ENCODE data around the gene PDZD2.
"Not testable (repeated sequence)": the region's sequence is repeated elsewhere in the genome, so short reads cannot be mapped to it uniquely, and the experiment has no call there.

Gene PDZD2

DNA sequence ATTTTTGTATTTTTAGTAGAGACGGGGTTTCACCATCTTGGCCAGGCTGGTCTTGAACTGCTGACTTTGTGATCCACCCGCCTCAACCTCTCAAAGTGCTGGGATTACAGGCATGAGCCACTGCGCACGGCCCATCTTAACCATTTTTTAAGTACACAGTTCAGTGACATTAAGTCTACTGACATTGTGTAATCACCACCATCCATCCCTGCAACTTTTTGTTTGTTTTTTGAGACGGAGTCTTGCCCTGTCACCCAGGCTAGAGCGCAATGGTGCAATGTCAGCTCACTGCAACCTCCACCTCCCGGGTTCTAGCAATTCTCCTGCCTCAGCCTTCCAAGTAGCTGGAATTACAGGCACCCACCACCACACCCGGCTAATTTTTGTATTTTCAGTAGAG lies 480.0 kb downstream of the PDZD2 start:
- not testable (repeated sequence) for DNase-seq

DNA sequence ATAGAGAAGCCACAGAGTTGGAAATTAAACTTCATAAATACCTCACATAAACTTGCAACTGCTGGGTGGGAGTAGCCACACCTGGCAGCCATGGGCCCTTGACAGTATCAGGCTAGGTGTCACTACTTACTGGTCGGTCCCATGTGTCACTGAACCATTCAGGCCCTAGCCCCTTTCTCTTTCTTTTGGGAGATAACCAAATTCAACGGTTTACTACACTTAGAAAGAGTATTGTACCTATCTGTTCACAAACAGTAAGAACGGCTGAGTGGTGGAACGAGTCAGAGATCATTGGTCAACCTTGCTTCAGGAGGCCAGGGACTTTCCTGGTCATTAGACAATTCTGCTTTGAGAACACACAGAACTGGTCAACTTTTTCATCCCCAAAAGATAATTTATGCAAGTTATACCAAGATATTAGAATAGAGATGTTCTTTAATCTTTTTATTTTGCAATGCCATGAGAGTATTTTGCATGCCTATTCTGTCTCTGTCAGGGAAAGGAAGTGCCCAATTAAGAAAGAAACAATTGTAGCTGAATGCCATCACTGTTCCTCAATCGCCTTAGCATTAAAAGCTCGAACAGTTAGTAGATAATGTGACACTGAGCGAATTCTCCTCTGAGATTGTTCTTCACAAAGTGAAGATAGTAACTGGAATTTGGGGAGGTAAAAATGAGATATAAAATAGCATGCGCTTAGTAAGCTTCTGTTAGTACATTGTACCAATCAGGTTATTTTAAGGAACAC lies 484.3 kb downstream of the PDZD2 start:
- DNase-seq: no peak

GRCh38 chr5:32123889-32124676 lies 485.2 kb downstream of the PDZD2 start:
- no peak for DNase-seq

DNA sequence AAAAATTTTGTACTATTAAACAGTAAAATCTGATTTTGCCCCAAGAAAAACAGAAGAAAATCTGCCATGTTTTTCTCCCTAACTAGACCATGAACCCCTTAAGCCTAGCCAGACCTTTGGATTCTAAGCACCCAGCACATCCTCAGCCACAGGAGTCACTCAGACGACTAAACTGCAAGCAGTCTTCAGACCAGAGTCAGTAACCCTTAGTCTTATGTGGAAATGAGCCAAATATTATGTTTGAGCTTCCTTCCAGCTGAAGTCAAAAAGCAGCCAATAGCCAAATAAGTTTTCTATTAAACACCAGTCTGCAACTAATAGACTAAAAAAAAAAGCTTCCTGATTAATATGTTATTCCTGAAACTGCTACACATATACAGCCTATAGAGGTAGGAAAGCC lies 487.8 kb downstream of the PDZD2 start:
- DNase-seq: no peak

DNA sequence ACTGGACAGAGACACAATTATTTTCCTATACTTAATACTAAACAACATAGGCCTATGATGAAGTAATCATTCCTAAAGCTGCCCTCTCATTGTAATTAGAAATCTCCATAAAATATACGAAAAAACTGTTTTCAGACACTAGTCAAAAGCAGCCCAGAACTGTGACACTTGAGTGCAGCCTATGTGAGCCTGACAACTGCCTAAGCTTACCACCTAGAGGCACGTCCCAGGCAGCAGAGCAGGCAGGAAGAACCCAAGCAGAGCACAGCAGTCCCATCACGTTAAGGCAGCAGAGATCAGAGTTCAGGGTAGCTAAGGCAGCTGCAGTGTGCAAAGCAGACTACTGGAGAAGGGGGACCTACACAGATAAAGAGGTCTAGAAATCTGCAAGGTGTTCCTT lies 488.8 kb downstream of the PDZD2 start:
- no peak for DNase-seq

- no peak for DNase-seq
These were observed 490.2 kb downstream of the PDZD2 start for GRCh38 chr5:32129074-32129598.

- DNase-seq: no peak
These were observed 491.9 kb downstream of the PDZD2 start for GRCh38 chr5:32130865-32131264.

DNA sequence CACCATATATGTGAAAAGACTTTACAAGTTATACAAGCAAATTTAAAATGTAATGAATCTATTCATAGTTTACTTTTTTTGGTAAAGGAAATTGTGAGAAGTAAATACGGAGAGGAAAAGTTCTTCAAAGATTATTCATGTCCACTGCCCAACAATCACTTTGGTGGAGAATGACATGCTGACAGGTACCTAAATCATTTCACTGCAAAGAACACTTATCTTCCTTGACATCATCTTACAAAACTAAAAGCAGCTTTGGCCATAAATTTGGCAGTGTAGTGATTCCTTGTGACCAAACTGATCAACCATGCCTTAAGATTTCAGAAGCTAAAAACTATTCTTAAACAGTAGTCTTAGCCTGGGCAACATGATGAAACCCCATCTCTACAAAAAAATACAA lies 492.7 kb downstream of the PDZD2 start:
- DNase-seq: no peak

DNA sequence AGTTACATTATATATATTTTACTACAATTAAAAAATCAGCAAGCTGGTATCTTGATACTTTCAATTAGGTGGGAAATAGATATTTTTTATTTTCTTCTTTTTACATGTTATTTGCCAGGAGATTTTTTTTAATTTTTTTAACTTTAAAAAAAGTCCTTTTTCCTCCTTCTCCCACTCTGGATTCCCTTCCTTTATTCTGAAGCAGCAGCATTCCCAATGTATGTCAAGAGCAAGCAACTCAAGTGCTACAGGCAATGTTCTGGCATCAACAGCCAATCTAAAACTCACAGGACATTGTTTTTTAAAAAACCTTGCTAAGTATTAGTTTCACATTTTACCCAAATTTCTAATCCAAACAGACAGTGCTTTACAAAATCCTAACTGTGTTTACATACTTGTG lies 493.8 kb downstream of the PDZD2 start:
- DNase-seq: no peak

DNA sequence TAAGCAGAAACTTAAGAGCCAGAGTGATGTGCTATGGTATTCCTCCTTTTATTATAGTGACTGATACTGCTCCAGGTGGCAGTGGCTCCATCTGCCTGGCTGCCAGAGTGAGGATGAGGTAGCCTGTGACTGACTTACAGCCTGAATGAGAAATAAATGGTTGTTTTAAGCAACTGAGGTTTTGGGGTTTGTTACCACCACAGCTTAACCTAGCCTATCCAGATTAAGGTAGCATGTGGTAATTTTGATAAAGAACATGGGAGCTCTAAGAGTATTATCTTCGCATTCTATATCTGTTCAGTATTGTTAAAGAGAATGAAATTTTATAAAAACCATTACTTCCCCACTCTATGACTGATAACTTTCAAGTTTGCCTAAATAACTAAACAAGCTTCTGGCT lies 496.2 kb downstream of the PDZD2 start:
- no peak for DNase-seq

DNA sequence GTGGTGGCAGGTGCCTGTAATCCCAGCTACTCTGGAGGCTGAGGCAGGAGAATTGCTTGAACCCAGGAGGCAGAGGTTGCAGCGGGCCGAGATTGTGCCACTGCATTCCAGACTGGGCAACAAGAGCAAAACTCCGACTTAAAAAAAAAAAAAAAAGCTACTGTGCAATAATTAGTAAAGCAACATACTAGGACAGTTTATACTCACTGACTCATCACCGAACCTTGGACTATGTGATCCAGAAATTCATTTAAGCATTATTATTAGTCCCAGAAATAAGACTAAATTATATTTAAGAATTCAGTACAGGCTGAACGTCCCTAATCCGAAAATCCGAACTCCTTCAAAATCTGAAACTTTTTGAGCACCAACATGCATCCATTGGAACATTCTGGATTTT lies 497.4 kb downstream of the PDZD2 start:
- no peak for DNase-seq

DNA sequence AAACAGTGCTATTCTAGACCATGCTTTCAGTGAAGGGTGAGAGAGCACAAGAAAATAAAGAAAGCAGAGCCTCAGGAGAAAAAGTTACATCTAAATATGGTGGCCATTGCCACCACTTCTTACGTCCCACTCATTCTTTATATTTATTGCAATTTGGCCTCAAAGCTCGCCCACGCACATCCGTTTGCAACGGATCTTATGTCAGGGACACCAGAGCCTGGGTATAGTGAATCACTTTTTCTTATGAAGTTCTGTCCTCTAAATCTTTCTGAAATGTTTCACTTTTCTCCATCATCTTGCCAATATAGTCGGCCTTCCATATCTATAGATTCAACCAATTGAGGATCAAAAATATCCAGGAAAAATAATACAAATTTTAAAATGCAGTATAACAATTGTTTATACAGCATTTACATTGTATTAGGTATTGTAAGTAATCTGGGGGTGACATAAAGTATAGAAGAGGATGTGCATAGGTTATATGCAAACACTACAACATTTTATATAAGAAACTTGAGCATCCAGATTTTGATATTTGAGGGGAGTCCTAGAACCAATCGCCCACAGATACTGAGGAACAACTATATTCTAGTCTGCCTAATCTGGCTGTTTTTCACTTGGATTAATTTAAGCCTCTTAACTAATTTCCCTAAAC lies 500.0 kb downstream of the PDZD2 start:
- no peak for DNase-seq

DNA sequence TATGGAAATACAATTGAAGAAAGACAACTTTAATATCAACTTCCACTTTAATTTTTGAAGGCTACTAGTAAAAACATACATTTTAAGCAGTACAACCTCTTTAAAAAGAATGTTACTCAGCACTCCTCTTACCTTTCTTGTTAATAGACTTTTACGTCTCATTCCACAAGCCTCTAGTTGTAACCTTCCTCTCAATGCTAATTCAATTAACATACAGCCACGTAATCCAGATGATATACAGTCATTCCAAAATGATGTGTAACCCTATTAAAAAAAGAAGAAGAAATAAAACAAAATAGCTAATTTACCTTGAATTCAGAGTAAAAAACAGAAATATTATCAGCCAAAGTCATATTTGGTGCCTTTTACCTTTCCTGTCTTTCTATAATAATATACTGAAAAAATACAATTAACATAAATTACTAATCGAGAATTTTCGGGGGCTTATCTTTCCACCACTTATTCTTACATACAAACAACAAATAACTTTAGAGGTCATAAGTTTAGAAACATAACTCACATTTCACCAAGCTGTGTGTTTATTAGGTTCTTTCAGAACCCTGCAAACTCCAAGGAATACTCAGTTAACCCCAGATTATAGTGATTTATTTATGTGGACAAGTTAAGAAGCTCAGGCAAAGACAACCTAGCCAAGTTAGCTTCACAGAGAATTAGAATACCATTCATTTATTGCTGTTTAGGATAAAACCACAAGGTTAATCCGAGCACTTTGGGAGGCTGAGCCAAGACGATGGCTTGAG lies 504.9 kb downstream of the PDZD2 start:
- no peak for DNase-seq

DNA sequence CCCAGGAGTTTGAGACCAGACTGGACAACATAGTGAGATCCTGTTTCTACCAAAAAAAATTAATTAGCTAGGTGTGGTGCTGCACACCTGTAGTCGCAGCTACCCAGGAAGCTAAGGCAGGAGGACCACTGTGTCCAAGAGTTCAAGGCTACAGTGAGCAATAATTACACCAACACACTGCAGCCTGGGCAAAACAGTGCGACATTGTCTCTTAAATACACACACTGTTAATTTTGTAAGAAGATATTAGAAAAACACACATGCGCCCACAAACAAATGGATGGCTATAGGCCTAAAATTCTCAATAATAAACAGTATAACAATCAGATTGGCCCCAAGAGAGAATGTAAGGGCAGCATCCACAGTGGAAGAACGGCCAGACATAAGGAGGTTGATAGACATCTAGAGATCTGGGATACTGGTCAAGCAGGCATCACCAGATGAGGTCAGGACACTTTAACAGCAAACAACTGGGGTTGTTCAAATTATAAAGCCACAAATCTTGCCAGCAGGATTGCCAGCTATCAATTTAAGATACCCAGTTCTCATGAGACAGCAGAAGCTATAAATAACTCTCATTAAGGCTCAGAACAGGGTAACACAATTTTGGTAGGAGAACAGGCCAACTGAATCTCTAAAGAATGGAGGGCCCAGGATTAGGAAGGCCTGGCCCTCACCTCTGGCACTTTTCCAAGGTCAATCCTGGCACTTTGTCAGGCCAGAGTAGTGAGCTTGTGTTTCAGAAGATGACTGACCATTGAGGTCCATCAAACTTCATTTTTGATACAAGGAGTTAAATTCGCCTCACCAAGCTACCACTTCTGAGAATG lies 505.7 kb downstream of the PDZD2 start:
- DNase-seq: no peak

- no peak for DNase-seq
These were observed 506.4 kb downstream of the PDZD2 start for GRCh38 chr5:32145378-32145777.

- no peak for DNase-seq
These were observed 508.3 kb downstream of the PDZD2 start for GRCh38 chr5:32147236-32147635.

- DNase-seq: no peak
These were observed 509.0 kb downstream of the PDZD2 start for GRCh38 chr5:32147959-32148358.

- no peak for DNase-seq
These were observed 511.4 kb downstream of the PDZD2 start for GRCh38 chr5:32150366-32150765.

DNA sequence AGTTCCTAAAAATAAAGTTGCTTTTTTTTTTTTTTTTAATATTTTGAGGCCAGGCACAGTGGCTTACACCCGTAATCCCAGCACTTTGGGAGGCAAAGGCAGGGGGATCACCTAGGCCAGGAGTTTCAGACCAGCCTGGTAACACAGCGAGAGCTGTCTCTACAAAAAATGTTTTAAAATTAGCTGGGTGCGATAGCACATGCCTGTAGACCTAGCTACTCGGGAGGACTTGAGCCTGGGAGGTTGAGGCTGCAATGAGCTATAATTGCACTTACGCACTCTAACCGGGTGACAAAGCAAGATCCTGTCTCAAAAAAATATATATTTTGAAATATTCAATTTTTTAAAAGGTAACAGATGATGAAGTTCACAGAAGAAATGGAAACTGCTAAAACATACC lies 512.3 kb downstream of the PDZD2 start:
- no peak for DNase-seq

DNA sequence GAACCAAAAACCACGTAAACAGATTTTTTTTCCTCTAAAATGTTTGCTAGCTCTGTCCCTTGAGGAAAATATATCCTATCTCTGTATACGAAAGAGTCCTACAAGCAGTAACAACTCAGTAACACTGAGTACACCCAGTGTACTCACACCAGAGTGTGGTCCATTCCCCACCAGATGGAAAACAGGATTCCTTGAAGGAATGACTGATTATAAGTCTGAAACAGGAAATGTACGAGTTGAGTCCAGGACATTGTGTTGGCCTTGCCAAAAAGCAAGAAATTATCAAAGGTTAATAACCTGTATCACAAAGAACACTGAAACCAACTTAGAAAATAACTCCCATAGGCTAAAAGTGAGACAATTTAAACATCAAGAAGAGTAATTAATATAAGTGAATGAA lies 514.8 kb downstream of the PDZD2 start:
- no peak for DNase-seq

DNA sequence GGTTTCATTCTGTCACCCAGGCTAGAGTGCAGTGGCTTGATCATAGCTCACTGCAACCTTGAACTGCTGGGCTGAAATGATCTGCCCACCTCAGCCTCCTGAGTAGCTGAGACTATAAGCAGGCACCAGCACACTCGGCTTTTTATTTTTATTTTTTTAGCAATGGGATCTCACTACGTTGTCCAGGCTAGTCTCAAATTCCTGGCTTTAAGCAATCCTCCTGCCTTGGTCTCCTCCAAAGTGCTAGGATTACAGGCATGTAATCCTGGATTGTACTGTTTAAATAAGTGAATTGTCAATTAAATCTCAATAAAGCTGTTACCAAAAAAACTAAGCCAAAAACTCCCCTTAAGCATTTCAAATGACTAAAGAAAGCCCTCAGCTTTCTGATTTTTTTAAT lies 516.3 kb downstream of the PDZD2 start:
- no peak for DNase-seq

GRCh38 chr5:32156635-32157034 lies 517.7 kb downstream of the PDZD2 start:
- DNase-seq: no peak

Data from NCI-H1105 treated with DMSO at 0.1 percent for 48 hours (cell line).